ENCODE results near the gene PPM1H. TPM values are rescaled to one million over a fixed set of nuclear protein-coding genes. Genes with fewer than 3 reads are reported as not detected.

Gene PPM1H
- total RNA-seq, 1 donor from 2014 or later, result 6.3 TPM

DNA sequence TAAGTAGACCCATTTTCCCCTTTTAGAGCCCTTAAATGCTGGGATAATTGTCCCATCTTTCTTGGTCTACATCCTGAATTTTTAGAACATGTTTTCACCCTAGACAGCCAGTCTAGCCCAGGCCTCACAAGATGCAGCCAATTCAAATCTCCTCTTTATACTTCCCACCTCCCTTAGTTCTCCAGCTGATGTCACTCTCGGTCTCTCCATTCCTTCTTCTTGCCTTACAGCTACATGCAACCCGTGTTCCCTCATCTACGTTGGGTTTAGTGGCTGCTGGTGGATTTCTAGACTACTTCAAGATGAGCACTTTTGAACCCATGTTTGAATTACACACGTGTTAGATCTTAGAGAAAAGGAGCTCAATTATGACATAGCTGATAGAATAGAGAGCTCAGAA, 132.0 kb downstream of the PPM1H start:
- Mint-ChIP-seq H3K27ac (ENCODE audit: unreplicated experiment) (no peak overlapping the region), H3K9me3 (ENCODE audit: unreplicated experiment) (no peaks in the 10 kb centered on the region), H3K36me3 (ENCODE audit: unreplicated experiment) (peaks cover 5% of the 10 kb centered on the region), H3K4me1 (ENCODE audit: low read depth, unreplicated experiment) (peaks cover 4% of the 10 kb centered on the region), H3K27me3 (ENCODE audit: unreplicated experiment) (no peaks in the 10 kb centered on the region), H3K4me3 (ENCODE audit: unreplicated experiment) (no peak overlapping the region)
- no peak for DNase-seq
- TF ChIP-seq, protein P1, sequence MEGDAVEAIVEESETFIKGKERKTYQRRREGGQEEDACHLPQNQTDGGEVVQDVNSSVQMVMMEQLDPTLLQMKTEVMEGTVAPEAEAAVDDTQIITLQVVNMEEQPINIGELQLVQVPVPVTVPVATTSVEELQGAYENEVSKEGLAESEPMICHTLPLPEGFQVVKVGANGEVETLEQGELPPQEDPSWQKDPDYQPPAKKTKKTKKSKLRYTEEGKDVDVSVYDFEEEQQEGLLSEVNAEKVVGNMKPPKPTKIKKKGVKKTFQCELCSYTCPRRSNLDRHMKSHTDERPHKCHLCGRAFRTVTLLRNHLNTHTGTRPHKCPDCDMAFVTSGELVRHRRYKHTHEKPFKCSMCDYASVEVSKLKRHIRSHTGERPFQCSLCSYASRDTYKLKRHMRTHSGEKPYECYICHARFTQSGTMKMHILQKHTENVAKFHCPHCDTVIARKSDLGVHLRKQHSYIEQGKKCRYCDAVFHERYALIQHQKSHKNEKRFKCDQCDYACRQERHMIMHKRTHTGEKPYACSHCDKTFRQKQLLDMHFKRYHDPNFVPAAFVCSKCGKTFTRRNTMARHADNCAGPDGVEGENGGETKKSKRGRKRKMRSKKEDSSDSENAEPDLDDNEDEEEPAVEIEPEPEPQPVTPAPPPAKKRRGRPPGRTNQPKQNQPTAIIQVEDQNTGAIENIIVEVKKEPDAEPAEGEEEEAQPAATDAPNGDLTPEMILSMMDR (IDR thresholded peaks at IDR 0.05; ENCODE audit: partially characterized antibody, unreplicated experiment), result no peak

DNA sequence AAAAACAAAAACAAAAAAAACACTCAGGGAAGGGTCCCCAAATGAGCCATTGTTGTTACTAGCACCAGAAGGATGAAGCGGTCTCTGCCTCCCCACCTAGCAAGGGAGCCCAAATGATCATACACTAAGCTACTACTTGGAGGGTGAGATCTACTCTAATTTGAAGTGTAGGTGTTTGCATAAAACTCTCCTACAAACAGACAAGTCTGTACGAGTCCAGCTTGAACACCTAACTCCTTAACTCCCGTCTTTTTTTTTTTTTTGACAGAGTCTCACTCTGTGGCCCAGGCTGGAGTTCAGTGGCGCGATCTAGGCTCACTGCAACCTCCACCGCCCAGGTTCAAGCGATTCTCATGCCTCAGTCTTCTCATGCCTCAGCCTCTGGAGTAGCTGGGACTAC, 132.6 kb downstream of the PPM1H start:
- DNase-seq, result no peak
- TF ChIP-seq, protein P1 (IDR thresholded peaks at IDR 0.05; ENCODE audit: partially characterized antibody, unreplicated experiment), result no peak
- Mint-ChIP-seq H3K4me3 (ENCODE audit: unreplicated experiment) (no peak overlapping the region), H3K9me3 (ENCODE audit: unreplicated experiment) (no peaks in the 10 kb centered on the region), H3K27ac (ENCODE audit: unreplicated experiment) (no peak overlapping the region), H3K27me3 (ENCODE audit: unreplicated experiment) (no peaks in the 10 kb centered on the region), H3K36me3 (ENCODE audit: unreplicated experiment) (peaks cover 5% of the 10 kb centered on the region), H3K4me1 (ENCODE audit: low read depth, unreplicated experiment) (peaks cover 4% of the 10 kb centered on the region)

DNA sequence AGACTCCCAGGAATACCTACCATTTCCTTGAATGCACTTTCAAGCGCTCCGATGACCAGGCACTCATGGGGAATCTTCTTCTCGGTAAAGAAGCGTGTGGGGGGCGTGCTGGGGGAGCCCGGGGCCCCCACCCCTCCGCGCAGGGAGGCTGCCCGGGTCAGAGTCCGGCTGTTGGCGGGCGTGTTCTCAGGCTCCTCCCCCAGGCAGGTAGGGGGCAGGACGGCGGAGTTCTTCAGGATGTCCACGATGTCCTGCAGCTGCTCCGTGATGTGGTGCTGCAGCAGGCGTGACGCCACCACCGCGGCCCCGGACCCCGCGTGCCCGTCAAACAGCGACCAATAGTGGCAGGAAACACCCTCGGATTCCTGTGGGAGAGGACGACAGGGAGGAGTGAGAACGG, 133.2 kb downstream of the PPM1H start:
- no peaks in the 10 kb centered on the region for H3K27me3 Mint-ChIP-seq (ENCODE audit: unreplicated experiment)
- H3K4me1 Mint-ChIP-seq (ENCODE audit: low read depth, unreplicated experiment), result peaks cover 5% of the 10 kb centered on the region
- DNase-seq, result no peak
- peaks cover 3% of the 10 kb centered on the region for H3K36me3 Mint-ChIP-seq (ENCODE audit: unreplicated experiment)
- TF ChIP-seq, protein P1 (IDR thresholded peaks at IDR 0.05; ENCODE audit: partially characterized antibody, unreplicated experiment), result no peak
- H3K4me3 Mint-ChIP-seq (ENCODE audit: unreplicated experiment), result no peak overlapping the region
- H3K27ac Mint-ChIP-seq (ENCODE audit: unreplicated experiment), result no peak overlapping the region
- H3K9me3 Mint-ChIP-seq (ENCODE audit: unreplicated experiment), result no peaks in the 10 kb centered on the region

DNA sequence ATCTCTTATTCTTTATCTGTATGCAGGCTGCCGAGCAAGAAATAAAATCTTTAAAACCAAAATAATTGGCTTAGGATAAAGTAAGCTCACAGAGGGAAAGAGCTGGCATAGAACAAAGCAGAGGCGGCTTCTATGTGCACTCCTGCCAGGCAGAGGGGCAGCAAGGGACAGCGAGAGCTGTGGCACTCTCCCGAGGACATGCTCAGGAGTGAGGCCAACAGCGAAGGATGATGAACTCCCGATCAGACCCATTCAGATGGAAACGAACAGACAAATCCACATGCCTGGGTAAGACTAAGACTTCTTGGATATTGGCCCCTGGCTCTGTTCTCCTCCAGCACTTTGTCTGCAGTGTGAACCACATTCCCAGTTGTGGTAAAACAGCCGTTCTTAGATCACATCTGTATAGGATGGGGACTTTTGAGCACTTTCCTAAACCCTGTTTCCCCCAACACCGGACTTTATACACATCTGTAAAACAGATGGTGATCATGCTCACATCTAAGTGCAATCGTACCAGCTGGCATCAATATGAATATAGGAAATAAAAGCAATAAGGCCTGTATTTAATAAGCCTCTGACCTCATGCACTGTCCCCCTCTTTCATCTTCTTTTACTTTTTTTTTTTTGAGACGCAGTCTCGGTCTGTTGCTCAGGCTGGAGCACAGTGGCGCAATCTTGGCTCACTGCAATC, 134.1 kb downstream of the PPM1H start:
- H3K36me3 Mint-ChIP-seq (ENCODE audit: unreplicated experiment), result no peaks in the 10 kb centered on the region
- DNase-seq, result no peak

More for the DNA sequence above, 134.1 kb downstream of the PPM1H start:
- H3K4me1 Mint-ChIP-seq (ENCODE audit: low read depth, unreplicated experiment), result peaks cover 13% of the 10 kb centered on the region
- H3K27me3 Mint-ChIP-seq (ENCODE audit: unreplicated experiment), result no peaks in the 10 kb centered on the region
- TF ChIP-seq, protein P1 (IDR thresholded peaks at IDR 0.05; ENCODE audit: partially characterized antibody, unreplicated experiment), result no peak
- no peaks in the 10 kb centered on the region for H3K9me3 Mint-ChIP-seq (ENCODE audit: unreplicated experiment)
- no peak overlapping the region for H3K27ac Mint-ChIP-seq (ENCODE audit: unreplicated experiment)
- H3K4me3 Mint-ChIP-seq (ENCODE audit: unreplicated experiment), result no peak overlapping the region
